ENCODE measurements around the gene POU2F2.

DNA sequence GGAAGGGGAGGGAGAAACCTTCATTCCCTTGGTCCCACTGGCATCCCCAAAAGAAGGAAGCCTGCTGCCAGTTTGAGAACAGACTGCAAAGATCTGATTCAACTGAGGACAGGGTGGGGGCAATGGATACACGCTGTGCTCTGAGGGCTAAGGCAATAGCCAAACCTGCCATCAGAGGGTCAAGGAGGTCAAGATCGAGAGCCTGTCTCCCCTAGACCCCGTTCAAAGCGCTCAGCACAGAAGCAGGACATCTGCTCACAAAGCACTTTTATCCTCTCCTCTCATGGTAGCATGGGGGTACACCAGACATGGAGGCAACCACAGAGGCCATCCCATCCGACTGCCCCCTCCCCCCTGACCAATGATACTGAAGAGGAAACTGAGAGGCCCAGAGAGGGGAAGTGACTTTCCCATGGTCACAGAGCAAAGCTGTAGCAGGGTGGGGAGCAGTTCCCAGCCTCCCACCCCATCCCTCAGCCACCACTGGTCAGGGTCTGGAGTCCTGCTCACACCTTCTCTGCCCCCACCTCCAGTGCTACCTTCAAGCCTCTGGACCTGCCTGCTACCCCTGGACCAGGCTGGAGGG lies 11.1 kb downstream of the POU2F2 start:
- TF ChIP-seq, protein P1, sequence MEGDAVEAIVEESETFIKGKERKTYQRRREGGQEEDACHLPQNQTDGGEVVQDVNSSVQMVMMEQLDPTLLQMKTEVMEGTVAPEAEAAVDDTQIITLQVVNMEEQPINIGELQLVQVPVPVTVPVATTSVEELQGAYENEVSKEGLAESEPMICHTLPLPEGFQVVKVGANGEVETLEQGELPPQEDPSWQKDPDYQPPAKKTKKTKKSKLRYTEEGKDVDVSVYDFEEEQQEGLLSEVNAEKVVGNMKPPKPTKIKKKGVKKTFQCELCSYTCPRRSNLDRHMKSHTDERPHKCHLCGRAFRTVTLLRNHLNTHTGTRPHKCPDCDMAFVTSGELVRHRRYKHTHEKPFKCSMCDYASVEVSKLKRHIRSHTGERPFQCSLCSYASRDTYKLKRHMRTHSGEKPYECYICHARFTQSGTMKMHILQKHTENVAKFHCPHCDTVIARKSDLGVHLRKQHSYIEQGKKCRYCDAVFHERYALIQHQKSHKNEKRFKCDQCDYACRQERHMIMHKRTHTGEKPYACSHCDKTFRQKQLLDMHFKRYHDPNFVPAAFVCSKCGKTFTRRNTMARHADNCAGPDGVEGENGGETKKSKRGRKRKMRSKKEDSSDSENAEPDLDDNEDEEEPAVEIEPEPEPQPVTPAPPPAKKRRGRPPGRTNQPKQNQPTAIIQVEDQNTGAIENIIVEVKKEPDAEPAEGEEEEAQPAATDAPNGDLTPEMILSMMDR (IDR thresholded peaks at IDR 0.05 in 2 of 3, conservative IDR thresholded peaks at IDR 0.05 in 1 of 3; ENCODE audit: borderline replicate concordance in 1 of 3, insufficient read depth in 1 of 3, low read depth in 2 of 3, low read length in 2 of 3), result no peak
- no peak for TF ChIP-seq SIN3A (IDR thresholded peaks at IDR 0.05; ENCODE audit: low read depth)
- TF ChIP-seq, protein P2, sequence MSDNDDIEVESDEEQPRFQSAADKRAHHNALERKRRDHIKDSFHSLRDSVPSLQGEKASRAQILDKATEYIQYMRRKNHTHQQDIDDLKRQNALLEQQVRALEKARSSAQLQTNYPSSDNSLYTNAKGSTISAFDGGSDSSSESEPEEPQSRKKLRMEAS (IDR thresholded peaks at IDR 0.05), result no peak
- no peak for TF ChIP-seq POLR2AphosphoS5 (IDR thresholded peaks at IDR 0.05; ENCODE audit: low read depth, low read length)
- TF ChIP-seq EZH2phosphoT487 (IDR thresholded peaks at IDR 0.05; ENCODE audit: borderline replicate concordance), result no peak
- TF ChIP-seq EZH2 (IDR thresholded peaks at IDR 0.05), result no peak
- TF ChIP-seq SP1 (IDR thresholded peaks at IDR 0.05; ENCODE audit: low read depth), result no peak
- no peak for TF ChIP-seq YY1 (IDR thresholded peaks at IDR 0.05; ENCODE audit: extremely low read depth, insufficient replicate concordance, low read depth, low read length)
- no peak for TF ChIP-seq JUND (IDR thresholded peaks at IDR 0.05)
- no peak for TF ChIP-seq ZNF274 (IDR thresholded peaks at IDR 0.05; ENCODE audit: low read depth, low read length)
- TF ChIP-seq POLR2A (IDR thresholded peaks at IDR 0.05; ENCODE audit: borderline replicate concordance, extremely low read depth, insufficient read depth, insufficient read length), result no peak
- TF ChIP-seq CBX3 (IDR thresholded peaks at IDR 0.05; ENCODE audit: low read depth), result no peak
- TF ChIP-seq RAD21 (IDR thresholded peaks at IDR 0.05; ENCODE audit: low read depth), result no peak
